WTC11 (cell line): Measurements from ENCODE around the gene PMM1.

Source experiments
- CTCF ChIP-seq: fragments of 200-600 bp; IDR thresholded peaks from 2 replicates; pipeline ENCODE4 v1.8.0; 2022; ENCODE audit warnings: antibody characterized with exemption
- E2F4 ChIP-seq: sonication (generic); formaldehyde crosslinking; IDR thresholded peaks from 2 replicates; pipeline ENCODE4 v1.8.1; 2022; ENCODE audit warnings: low read depth, mild to moderate bottlenecking, moderate library complexity, missing genetic modification reagents, borderline replicate concordance
- IRF1 ChIP-seq: sonication (generic); formaldehyde crosslinking; IDR thresholded peaks from 2 replicates; pipeline ENCODE4 v1.8.0; 2023; ENCODE audit warnings: missing genetic modification reagents
- MAX ChIP-seq: sonication (generic); formaldehyde crosslinking; IDR thresholded peaks from 2 replicates; pipeline ENCODE4 v1.8.0; 2022; ENCODE audit warnings: mild to moderate bottlenecking, missing genetic modification reagents
- USF2 ChIP-seq: sonication (generic); formaldehyde crosslinking; IDR thresholded peaks from 2 replicates; pipeline ENCODE4 v1.8.1; 2023; ENCODE audit warnings: mild to moderate bottlenecking, missing genetic modification reagents, moderate library complexity
- ZNF232 ChIP-seq: sonication (generic); formaldehyde crosslinking; IDR thresholded peaks from 2 replicates; pipeline ENCODE4 v1.8.0; 2022; ENCODE audit warnings: mild to moderate bottlenecking, missing genetic modification reagents
- TF ChIP-seq, protein P1 (sequence below): sonication (generic); formaldehyde crosslinking; IDR thresholded peaks from 2 replicates; pipeline ENCODE4 v1.8.1; 2022; ENCODE audit warnings: low read depth, missing genetic modification reagents, borderline replicate concordance

DNA sequence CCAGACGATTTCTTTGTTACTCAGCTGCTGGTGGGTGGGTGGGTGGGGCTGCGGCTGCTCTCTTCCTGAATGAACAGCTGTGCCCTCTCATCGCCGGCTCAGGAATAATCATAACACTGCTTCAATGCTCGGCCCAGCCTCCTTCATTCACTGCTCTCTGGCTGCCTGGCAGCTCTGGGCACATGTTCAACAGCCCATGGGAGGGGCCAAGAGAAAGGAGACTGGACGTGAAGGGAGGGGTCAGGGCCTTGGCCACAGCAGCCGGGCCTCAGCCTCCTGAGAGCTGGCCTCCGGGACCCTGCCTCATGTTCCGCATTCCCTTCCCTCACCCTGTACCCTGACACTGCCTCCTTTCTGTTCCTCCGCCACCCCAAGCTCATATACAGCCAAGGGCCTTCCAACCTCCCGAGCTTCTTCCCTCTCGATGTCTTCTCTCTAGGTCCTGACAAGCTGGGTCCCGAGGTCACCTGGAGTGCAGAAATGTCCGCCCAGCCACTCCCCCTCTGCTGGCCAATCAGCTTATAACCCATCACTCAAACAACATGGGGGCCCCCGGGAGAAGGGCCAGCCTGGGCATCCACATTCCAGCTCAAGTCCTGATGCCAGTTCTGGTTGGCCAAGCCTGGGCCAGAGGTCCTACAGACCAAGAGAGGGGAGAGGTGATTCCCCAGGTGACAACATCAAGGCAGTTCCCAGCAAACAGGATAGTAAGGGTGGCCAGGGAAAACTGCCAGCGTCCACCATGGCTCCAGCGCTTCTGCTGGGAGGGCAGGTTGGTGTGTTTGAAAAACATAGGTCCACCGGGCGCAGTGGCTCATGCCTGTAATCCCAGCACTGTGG is 32.0 kb downstream of the PMM1 start:
- no peak for TF ChIP-seq ZNF232 (CRISPR knock-in tag)
- no peak for TF ChIP-seq CTCF
- TF ChIP-seq, protein P1, sequence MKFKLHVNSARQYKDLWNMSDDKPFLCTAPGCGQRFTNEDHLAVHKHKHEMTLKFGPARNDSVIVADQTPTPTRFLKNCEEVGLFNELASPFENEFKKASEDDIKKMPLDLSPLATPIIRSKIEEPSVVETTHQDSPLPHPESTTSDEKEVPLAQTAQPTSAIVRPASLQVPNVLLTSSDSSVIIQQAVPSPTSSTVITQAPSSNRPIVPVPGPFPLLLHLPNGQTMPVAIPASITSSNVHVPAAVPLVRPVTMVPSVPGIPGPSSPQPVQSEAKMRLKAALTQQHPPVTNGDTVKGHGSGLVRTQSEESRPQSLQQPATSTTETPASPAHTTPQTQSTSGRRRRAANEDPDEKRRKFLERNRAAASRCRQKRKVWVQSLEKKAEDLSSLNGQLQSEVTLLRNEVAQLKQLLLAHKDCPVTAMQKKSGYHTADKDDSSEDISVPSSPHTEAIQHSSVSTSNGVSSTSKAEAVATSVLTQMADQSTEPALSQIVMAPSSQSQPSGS, result no peak
- TF ChIP-seq IRF1, result no peak
- TF ChIP-seq USF2, result no peak
- no peak for TF ChIP-seq MAX (CRISPR knock-in tag)
- no peak for TF ChIP-seq E2F4
